Ovary (tissue), 9 donors: Measurements from ENCODE around the gene DPP7. TPM values are rescaled to one million over a fixed set of nuclear protein-coding genes. Genes with fewer than 3 reads are reported as not detected.

ENCODE experiments used
- DNase-seq, 5 donors: peaks; one replicate each; pipeline ENCODE4 v3.0.0-alpha.2; 2019 to 2020
- H3K27ac ChIP-seq, 2 donors: fragments of 200-600 bp; one replicate each; pipeline versions ENCODE4 v1.5.1 to v1.8.0; 2019 to 2022
- H3K27me3 ChIP-seq: fragments of 200-600 bp; one replicate; pipeline ENCODE4 v1.8.0; 2022
- H3K36me3 ChIP-seq: fragments of 200-600 bp; sonication (generic); one replicate; pipeline ENCODE4 v1.5.1; 2019
- H3K4me1 ChIP-seq: one replicate; pipeline ENCODE4 v1.8.1; 2013; ENCODE audit warnings: mild to moderate bottlenecking, moderate library complexity; ENCODE audit not compliant: insufficient read depth
- H3K4me3 ChIP-seq: fragments of 200-600 bp; sonication (generic); one replicate; pipeline ENCODE4 v1.5.1; 2017
- H3K9me3 ChIP-seq, 2 donors: fragments of 200-600 bp in 1 of 2; sonication (generic) in 1 of 2; one replicate each; pipeline versions ENCODE4 v1.5.1 to v1.8.1; 2013 to 2019; ENCODE audit warnings: mild to moderate bottlenecking in 1 of 2, moderate library complexity in 1 of 2
- CTCF ChIP-seq, 3 donors: fragments of 450-650 bp in 2 of 3; fragments of 200-600 bp in 1 of 3; IDR thresholded peaks; one replicate each; pipeline versions ENCODE4 v1.5.1 to v1.8.0; 2016 to 2022; ENCODE audit warnings: antibody characterized with exemption in 3 of 3, mild to moderate bottlenecking in 1 of 3
- EP300 ChIP-seq: sonication (generic); formaldehyde crosslinking; IDR thresholded peaks from one replicate; pipeline ENCODE4 v1.6.1; 2017; ENCODE audit warnings: antibody characterized with exemption
- POLR2A ChIP-seq: fragments of 450-650 bp; IDR thresholded peaks from one replicate; pipeline ENCODE4 v1.6.1; 2017; ENCODE audit warnings: antibody characterized with exemption, mild to moderate bottlenecking, moderate library complexity
- WGBS, 3 donors: extraction: QIAGEN DNeasy Blood & Tissue Kit in 1 of 3; methylation state at CpG; one replicate each; pipeline versions ENCODE4 v1.1.5 to v1.1.7; 2013 to 2017; 5-methylcytosine and 5-hydroxymethylcytosine counted together
- intact Hi-C, 4 donors: fragments of 100-400 bp; cut with DNase I; formaldehyde crosslinking; loops; one replicate each; pipeline versions ENCODE4 v1.11.0 to v1.15.1; 2022 to 2023
- polyA plus RNA-seq, 2 donors: library from polyadenylated mRNA; stranded (reverse); fragments of 200-250 nt in 1 of 2; fragments of 350-450 nt in 1 of 2; fragmentation: Illumina TruSeq in 1 of 2; extraction: RNeasy Lipid Tissue Mini Kit (QIAGEN cat#74804) in 1 of 2; gene quantifications; one replicate each; pipeline ENCODE4 v1.2.3, GENCODE V29; 2013 to 2014
- total RNA-seq, 7 donors: library from RNA; depleted of rRNA in 2 of 7; stranded (reverse); fragments of >200 nt in 2 of 7; fragmentation: NEBNext Ultra II Directional in 3 of 7; extraction: Animal tissue kit (Norgen Biotek cat#: 25700) in 3 of 7; gene quantifications; one replicate each; pipeline versions ENCODE4 v1.1.0 to v1.2.4, GENCODE V29; 2016 to 2023
- donor health status: DM: no; HTN: no; CAD: no; lungs with moderate emphysema.
- donor health status: DM: no; HTN: no; CAD: no.
- donor health status: Bipolar disorder and iron deficiency.
- donor health status: DM: yes; HTN: yes; CAD: no.
- donor health status: DM: no; HTN: no; CAD: no.
- donor health status: DM: yes; HTN: yes; CAD: no.

Gene DPP7
- total and polyA plus RNA-seq, 9 donors = 3.0 to 117 (median 88.7) TPM

GRCh38 chr9:137161558-137162486 lies 47.3 kb upstream of the DPP7 start:
- 1 to 2% (median 2%) methylated on average over 43 to 69 of the region's 71 CpGs for WGBS, 3 donors

GRCh38 chr9:137160716-137161557 lies 46.4 kb upstream of the DPP7 start:
- TF ChIP-seq EP300 = no peak
- no peak for TF ChIP-seq CTCF (IDR thresholded peaks at IDR 0.05)
- TF ChIP-seq POLR2A = no peak
- 21 to 33% (median 29%) methylated on average over 39 to 56 of the region's 56 CpGs for WGBS, 3 donors
- no peak overlapping the region for H3K27ac ChIP-seq
- H3K4me1 ChIP-seq = peaks cover 6% of the 10 kb centered on the region
- H3K27me3 ChIP-seq = peaks cover 13% of the 10 kb centered on the region
- DNase-seq = no peak
- intact Hi-C loops = no loop called here
- no peaks in the 10 kb centered on the region for H3K9me3 ChIP-seq
- H3K36me3 ChIP-seq = no peaks in the 10 kb centered on the region
- no peak overlapping the region for H3K4me3 ChIP-seq

More at GRCh38 chr9:137161558-137162486, 47.3 kb upstream of the DPP7 start:
- H3K27me3 ChIP-seq = peaks cover 20% of the 10 kb centered on the region
- no peak for TF ChIP-seq CTCF (IDR thresholded peaks at IDR 0.05)
- no peak for TF ChIP-seq EP300
- no peak for TF ChIP-seq POLR2A
- H3K4me3 ChIP-seq = no peak overlapping the region
- H3K27ac ChIP-seq = no peak overlapping the region
- H3K9me3 ChIP-seq = no peaks in the 10 kb centered on the region
- DNase-seq = no peak
- intact Hi-C loops = no loop called here
- no peaks in the 10 kb centered on the region for H3K36me3 ChIP-seq
- peaks cover 2% of the 10 kb centered on the region for H3K4me1 ChIP-seq

- H3K27me3 ChIP-seq = peaks cover 8% of the 10 kb centered on the region
- H3K4me3 ChIP-seq = no peak overlapping the region
- no peak overlapping the region for H3K27ac ChIP-seq
- TF ChIP-seq CTCF (IDR thresholded peaks at IDR 0.05) (no peak), POLR2A (no peak), EP300 (no peak)
- no peaks in the 10 kb centered on the region for H3K36me3 ChIP-seq
- no peaks in the 10 kb centered on the region for H3K9me3 ChIP-seq
- 49 to 65% (median 53%) methylated on average over 17 of the region's 17 CpGs for WGBS, 3 donors
- no peak for DNase-seq
- H3K4me1 ChIP-seq = peaks cover 6% of the 10 kb centered on the region
- intact Hi-C loops = no loop called here
These were observed 45.5 kb upstream of the DPP7 start for GRCh38 chr9:137160054-137160425.
